B cell (primary cell): Measurements from ENCODE around the gene SERPINE2. TPM values are rescaled to one million over a fixed set of nuclear protein-coding genes. Genes with fewer than 3 reads are reported as not detected.

ENCODE experiments used
- ATAC-seq: fragments of 200-7000 bp; cut with Tn5 transposase; one replicate; pipeline ENCODE4 v1.10.0; 2021; ENCODE audit warnings: low read depth, mild to moderate bottlenecking, moderate number of reproducible peaks, moderate library complexity
- CTCF ChIA-PET: fragments of 350-600 bp; sonication (Branson Sonifier 250); formaldehyde crosslinking; loops from one replicate; lab custom pipeline; 2021; ENCODE audit warnings: antibody characterized with exemption, inconsistent platforms; lab: Charles Lee
- POLR2A ChIA-PET: fragments of 350-600 bp; sonication (Branson Sonifier 250); formaldehyde crosslinking; loops from one replicate; lab custom pipeline; 2021; ENCODE audit warnings: antibody characterized with exemption; lab: Charles Lee
- DNase-seq: peaks from one replicate; pipeline ENCODE4 v3.0.0; 2013
- H2AFZ ChIP-seq: 2 replicates; pipeline ENCODE4 v1.6.1; 2012; ENCODE audit warnings: mild to moderate bottlenecking, low read depth, low read length; ENCODE audit not compliant: insufficient read depth, poor library complexity, severe bottlenecking
- H3K27ac ChIP-seq, 2 donors: 1 replicate in 1 of 2; 2 replicates in 1 of 2; pipeline ENCODE4 v1.5.1; 2012 to 2013; ENCODE audit warnings: low read length in 2 of 2, mild to moderate bottlenecking in 2 of 2, moderate library complexity in 1 of 2
- H3K27me3 ChIP-seq, 4 experiments: fragments of 200-600 bp in 1 of 4; sonication (generic) in 1 of 4; replicated peaks in 1 of 4; 1 replicate in 2 of 4; 2 replicates in 2 of 4; pipeline versions ENCODE4 v1.6.1 to v1.7.0; 2013 to 2016; ENCODE audit warnings: low read length in 3 of 4, mild to moderate bottlenecking in 2 of 4, mixed read lengths in 1 of 4, moderate library complexity in 1 of 4; ENCODE audit not compliant: insufficient read depth in 4 of 4, control insufficient read depth in 3 of 4; ENCODE audit errors: control extremely low read depth in 1 of 4
- H3K36me3 ChIP-seq, 2 experiments: replicated peaks in 1 of 2; 1 replicate in 1 of 2; 2 replicates in 1 of 2; pipeline versions ENCODE4 v1.6.1 to v1.7.1; 2013; ENCODE audit warnings: low read length in 1 of 2; ENCODE audit not compliant: insufficient read depth in 2 of 2, control insufficient read depth in 1 of 2; ENCODE audit errors: control extremely low read depth in 1 of 2, extremely low read depth in 1 of 2
- H3K4me1 ChIP-seq, 2 donors: fragments of 200-600 bp in 1 of 2; sonication (generic) in 1 of 2; 1 replicate in 1 of 2; 2 replicates in 1 of 2; pipeline versions ENCODE4 v1.5.1 to v1.6.1; 2013 to 2017; ENCODE audit warnings: low read length in 2 of 2; ENCODE audit not compliant: control insufficient read depth in 2 of 2, insufficient read depth in 2 of 2
- H3K4me2 ChIP-seq: replicated peaks from 2 replicates; pipeline ENCODE3; 2012; ENCODE audit warnings: mild to moderate bottlenecking, low read depth, low read length; ENCODE audit not compliant: poor library complexity, severe bottlenecking
- H3K4me3 ChIP-seq, 5 experiments: fragments of 200-600 bp in 1 of 5; sonication (generic) in 1 of 5; 1 replicate in 3 of 5; 2 replicates in 2 of 5; pipeline versions ENCODE4 v1.5.1 to v1.7.0; 2011 to 2016; ENCODE audit warnings: low read length in 4 of 5, mild to moderate bottlenecking in 4 of 5, low read depth in 2 of 5, control low read depth in 1 of 5, moderate library complexity in 1 of 5; ENCODE audit not compliant: insufficient read depth in 1 of 5; ENCODE audit errors: control extremely low read depth in 1 of 5, extremely low read depth in 1 of 5
- H3K79me2 ChIP-seq: fragments of 200-600 bp; sonication (generic); one replicate; pipeline ENCODE4 v1.6.0; 2016; ENCODE audit warnings: low read length; ENCODE audit not compliant: control insufficient read depth, insufficient read depth
- H3K9ac ChIP-seq: fragments of 200-600 bp; sonication (generic); 2 replicates; pipeline ENCODE4 v1.6.1; 2017; ENCODE audit warnings: mild to moderate bottlenecking, low read length, moderate library complexity
- H3K9me3 ChIP-seq, 3 donors: one replicate each; pipeline versions ENCODE4 v1.6.1 to v1.7.1; 2013; ENCODE audit warnings: low read length in 2 of 3; ENCODE audit not compliant: control insufficient read depth in 2 of 3, insufficient read depth in 1 of 3; ENCODE audit errors: control extremely low read depth in 1 of 3
- H4K20me1 ChIP-seq: 2 replicates; pipeline ENCODE4 v1.6.0; 2012; ENCODE audit warnings: mild to moderate bottlenecking, low read length; ENCODE audit not compliant: insufficient read depth, control insufficient read depth, poor library complexity, severe bottlenecking
- H3K27ac Mint-ChIP-seq: one replicate; pipeline ENCODE4 v1.8.0; 2021; ENCODE audit warnings: mixed read lengths
- H3K27me3 Mint-ChIP-seq: one replicate; pipeline ENCODE4 v1.8.0; 2021; ENCODE audit warnings: mixed read lengths
- H3K4me1 Mint-ChIP-seq: one replicate; pipeline ENCODE4 v1.8.0; 2021; ENCODE audit warnings: mixed read lengths
- H3K4me3 Mint-ChIP-seq: one replicate; pipeline ENCODE4 v1.8.0; 2021; ENCODE audit warnings: mixed read lengths
- H3K9me3 Mint-ChIP-seq: one replicate; pipeline ENCODE4 v1.8.0; 2022; ENCODE audit warnings: mixed read lengths; ENCODE audit not compliant: insufficient read depth
- CTCF ChIP-seq: fragments of 200-600 bp; IDR thresholded peaks from one replicate; pipeline ENCODE4 v1.8.0; 2022; ENCODE audit warnings: antibody characterized with exemption, mild to moderate bottlenecking
- EZH2 ChIP-seq: IDR thresholded peaks from 2 replicates; pipeline ENCODE4 v1.6.1; 2012; ENCODE audit warnings: borderline replicate concordance, low read depth, mild to moderate bottlenecking, moderate library complexity, low read length; ENCODE audit not compliant: insufficient read depth, poor library complexity, severe bottlenecking
- WGBS: methylation state at CpG from one replicate; pipeline ENCODE4 v1.1.5; 2013; ENCODE audit warnings: missing lambda C conversion rate; ENCODE audit not compliant: insufficient coverage; 5-methylcytosine and 5-hydroxymethylcytosine counted together
- intact Hi-C: fragments of 100-400 bp; cut with micrococcal nuclease; formaldehyde crosslinking; loops from one replicate; pipeline ENCODE4 v1.10.0; 2022
- polyA plus RNA-seq: library from polyadenylated mRNA; depleted of rRNA; stranded (reverse); fragments of >200 nt; gene quantifications from 2 replicates; pipeline ENCODE4 v1.2.3, GENCODE V29; 2012
- total RNA-seq, 2 donors: library from RNA; stranded (reverse); fragments of 120-200 nt in 1 of 2; gene quantifications; 1 replicate in 1 of 2; 2 replicates in 1 of 2; pipeline versions ENCODE4 v1.2.3 to v1.2.4, GENCODE V29; 2013 to 2022

The SERPINE2 gene
- total and polyA plus RNA-seq, 2 donors (not counting 1 experiment from before 2014, with no cell fraction given), result 0.45 to 1.8 TPM

GRCh38 chr2:223950448-223951347, 88.4 kb downstream of the SERPINE2 start:
- no peaks in the 10 kb centered on the region for H3K36me3 ChIP-seq
- H3K27me3 Mint-ChIP-seq, result no peaks in the 10 kb centered on the region
- intact Hi-C loops, result loop anchor here (10.0 kb wide), 1 partner anchor 1296 kb away; the partner anchor contains the start of gene FARSB
- H3K9me3 ChIP-seq, result no peaks in the 10 kb centered on the region
- peak overlapping the region; percentile 61 for H3K4me2 ChIP-seq
- DNase-seq (peak; percentile 36), ATAC-seq (no peak)
- H3K4me1 ChIP-seq, result peaks cover 31 to 40% of the 10 kb centered on the region in 2 donors
- H3K27ac ChIP-seq, result peak overlapping the region; percentile 31 to 40
- peak overlapping the region; percentile 72 for H2AFZ ChIP-seq
- H3K9me3 Mint-ChIP-seq, result no peaks in the 10 kb centered on the region
- ChIA-PET CTCF (interaction anchor here (0.6 to 1.7 kb wide), 4 partner anchors 16 to 659 kb away, joined by 3 to 11 read pairs (median 3); no protein-coding TSS in a partner anchor), POLR2A (interaction anchor here (0.7 kb wide), 1 partner anchor 42 kb away, joined by 3 read pairs; no protein-coding TSS in a partner anchor)
- TF ChIP-seq EZH2, result no peak
- no peak for TF ChIP-seq CTCF
- no peaks in the 10 kb centered on the region for H4K20me1 ChIP-seq
- peak overlapping the region; percentile 73 for H3K4me3 Mint-ChIP-seq
- 69% methylated on average over 2 of the region's 3 CpGs for WGBS
- H3K27me3 ChIP-seq, result no peaks in the 10 kb centered on the region
- peak overlapping the region; percentile 50 for H3K9ac ChIP-seq
- peaks cover 55% of the 10 kb centered on the region for H3K4me1 Mint-ChIP-seq
- peak overlapping the region; percentile 93 for H3K27ac Mint-ChIP-seq
- peak overlapping the region in 2 of 5 experiments; percentile 32 to 34 for H3K4me3 ChIP-seq
- peaks cover 56% of the 10 kb centered on the region for H3K79me2 ChIP-seq
